DMS114 treated with DMSO at 0.1 percent for 48 hours (cell line): ENCODE results near the gene USP6.
"Not testable (repeated sequence)": the region's sequence is repeated elsewhere in the genome, so short reads cannot be mapped to it uniquely, and the experiment has no call there.

ENCODE experiments used
- DNase-seq: peaks from one replicate; lab custom pipeline; 2025; ENCODE audit not compliant: unreplicated experiment; lab: John Stamatoyannopoulos, UW

Gene USP6

DNA sequence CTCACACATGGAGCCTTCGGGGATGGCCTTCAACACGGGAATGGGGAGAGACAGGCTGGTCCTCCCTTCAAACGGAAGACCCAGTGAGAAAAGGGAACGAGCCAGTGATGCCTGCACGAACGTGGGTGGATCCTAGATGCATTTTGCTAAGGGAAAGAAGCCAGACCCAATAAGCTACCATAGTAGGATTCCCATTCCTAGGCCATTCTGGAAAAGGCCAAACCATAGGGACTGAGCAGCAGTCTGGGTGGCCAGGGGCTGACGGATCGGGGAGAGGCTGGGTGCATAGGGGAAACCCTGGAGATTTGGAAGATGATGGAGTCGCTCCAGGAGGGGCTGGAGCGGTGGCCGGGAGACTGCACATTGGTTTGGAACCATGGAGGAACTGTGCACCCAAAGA lies 18.7 kb downstream of the USP6 start:
- not testable (repeated sequence) for DNase-seq

- DNase-seq: not testable (repeated sequence)
Measured at GRCh38 chr17:5135131-5135712, 19.4 kb downstream of the USP6 start.

GRCh38 chr17:5135726-5136579 lies 20.1 kb downstream of the USP6 start:
- DNase-seq: no peak

GRCh38 chr17:5136580-5137412 lies 21.0 kb downstream of the USP6 start:
- DNase-seq: not testable (repeated sequence)

DNA sequence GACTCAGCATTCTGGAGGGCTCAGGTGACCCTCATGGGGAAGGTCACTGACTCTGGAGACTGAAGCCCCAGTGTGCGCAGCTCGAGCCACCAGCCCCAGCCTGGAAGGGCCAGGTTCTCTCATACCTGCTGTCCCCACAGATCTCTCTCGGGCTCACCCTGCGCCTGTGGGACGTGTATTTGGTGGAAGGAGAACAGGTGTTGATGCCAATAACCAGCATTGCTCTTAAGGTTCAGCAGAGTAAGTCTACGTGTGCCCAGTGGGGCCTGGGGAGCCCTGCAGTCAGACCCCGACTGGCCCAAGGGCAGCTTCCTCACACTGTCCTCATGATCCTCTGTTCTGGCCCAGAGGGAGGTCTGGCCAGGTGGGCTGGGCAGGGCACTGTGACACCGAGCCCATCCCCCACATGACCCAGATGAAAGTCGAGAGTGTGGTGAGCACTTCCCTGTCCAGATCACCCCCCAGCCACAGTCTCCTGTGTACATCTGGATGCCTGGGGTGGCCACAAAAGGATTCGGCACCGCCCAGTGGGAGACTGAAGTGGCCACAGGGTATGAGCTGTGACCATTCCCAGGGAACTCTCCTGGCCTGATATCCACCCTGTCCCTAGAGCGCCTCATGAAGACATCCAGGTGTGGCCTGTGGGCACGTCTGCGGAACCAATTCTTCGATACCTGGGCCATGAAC lies 21.8 kb downstream of the USP6 start:
- DNase-seq: not testable (repeated sequence)

GRCh38 chr17:5138198-5138544 lies 22.3 kb downstream of the USP6 start:
- DNase-seq: not testable (repeated sequence)

GRCh38 chr17:5138616-5139457 lies 23.0 kb downstream of the USP6 start:
- no peak for DNase-seq

DNA sequence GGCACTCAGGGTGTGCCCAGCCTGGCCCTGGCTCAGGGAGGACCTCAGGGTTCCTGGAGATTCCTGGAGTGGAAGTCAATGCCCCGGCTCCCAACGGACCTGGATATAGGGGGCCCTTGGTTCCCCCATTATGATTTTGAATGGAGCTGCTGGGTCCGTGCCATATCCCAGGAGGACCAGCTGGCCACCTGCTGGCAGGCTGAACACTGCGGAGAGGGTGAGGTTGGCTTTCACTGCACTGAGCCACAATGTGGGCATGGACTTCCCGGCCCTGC lies 23.6 kb downstream of the USP6 start:
- DNase-seq: no peak

- not testable (repeated sequence) for DNase-seq
Measured at GRCh38 chr17:5142877-5143276, 27.0 kb downstream of the USP6 start.

- not testable (repeated sequence) for DNase-seq
Measured at GRCh38 chr17:5146122-5146521, 30.3 kb downstream of the USP6 start.

DNA sequence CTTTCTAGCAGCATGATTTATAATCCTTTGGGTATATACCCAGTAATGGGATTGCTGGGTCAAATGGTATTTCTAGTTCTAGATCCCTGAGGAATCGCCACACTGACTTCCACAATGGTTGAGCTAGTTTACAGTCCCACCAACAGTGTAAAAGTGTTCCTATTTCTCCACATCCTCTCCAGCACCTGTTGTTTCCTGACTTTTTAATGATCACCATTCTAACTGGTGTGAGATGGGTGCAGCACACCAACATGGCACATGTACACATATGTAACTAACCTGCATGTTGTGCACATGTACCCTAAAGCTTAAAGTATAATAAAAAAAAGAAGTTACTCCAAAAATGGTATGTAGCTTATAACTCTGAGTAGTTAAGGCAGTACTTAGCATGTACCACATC lies 44.9 kb downstream of the USP6 start:
- DNase-seq: not testable (repeated sequence)

GRCh38 chr17:5161793-5162192 lies 46.0 kb downstream of the USP6 start:
- DNase-seq: not testable (repeated sequence)

- no peak for DNase-seq
Measured at GRCh38 chr17:5164436-5164835, 48.6 kb downstream of the USP6 start.

DNA sequence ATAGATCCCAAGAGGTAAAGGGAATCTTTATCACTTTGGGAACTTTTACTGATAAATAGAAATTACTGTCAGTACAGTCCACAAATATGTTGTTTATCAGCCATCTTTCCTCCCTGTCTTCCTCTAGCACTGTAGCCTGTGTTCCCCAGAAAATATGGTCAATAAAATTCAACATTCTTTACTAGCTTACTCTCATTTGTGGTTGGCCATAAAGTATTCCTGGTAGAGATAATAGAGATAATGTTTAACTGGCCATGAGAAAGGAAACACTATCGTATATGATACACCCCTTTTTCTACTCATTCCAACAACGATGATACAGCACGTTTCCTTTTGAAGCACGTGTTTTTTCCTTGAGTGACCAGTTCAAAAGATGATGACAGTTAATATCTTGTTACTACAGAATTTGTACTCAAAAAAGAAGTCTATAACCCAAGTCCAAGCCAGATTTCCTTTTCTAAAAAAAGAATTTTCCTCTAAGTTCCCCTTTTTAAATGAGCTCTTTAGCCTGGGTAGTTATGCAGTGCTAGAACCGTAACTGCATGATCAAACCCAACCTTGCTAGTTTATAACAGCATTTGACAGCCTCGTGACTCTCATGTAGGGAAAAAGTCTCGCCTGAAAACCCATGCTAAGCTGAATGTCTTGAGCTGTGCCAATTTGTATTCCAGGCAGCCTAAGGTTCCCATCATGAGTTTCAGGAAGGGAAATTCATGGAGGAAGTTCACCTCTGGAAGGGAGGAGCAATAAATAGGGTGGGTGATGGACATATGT lies 50.1 kb downstream of the USP6 start:
- DNase-seq: not testable (repeated sequence)

- not testable (repeated sequence) for DNase-seq
Measured at GRCh38 chr17:5175027-5175426, 59.2 kb downstream of the USP6 start.

DNA sequence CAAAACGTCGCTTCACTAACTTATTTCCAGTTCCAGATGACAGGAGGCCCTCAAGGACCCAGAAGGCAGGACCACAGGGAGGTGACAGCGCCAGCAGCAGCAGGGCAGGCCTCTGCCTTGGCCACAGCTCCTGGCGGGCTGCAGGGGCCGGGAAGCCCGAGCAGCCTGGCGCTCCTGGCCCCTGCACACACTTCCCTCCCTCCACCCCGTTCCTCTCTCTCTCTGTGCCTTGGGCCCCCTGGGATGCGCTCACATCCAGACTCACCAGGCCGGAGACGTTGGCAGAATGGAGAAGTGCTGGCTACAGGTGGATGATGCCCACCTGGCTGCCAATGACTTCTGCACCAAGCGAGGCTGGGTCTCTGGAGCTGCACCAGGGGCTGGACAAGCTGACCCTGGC lies 63.2 kb downstream of the USP6 start:
- no peak for DNase-seq

DNA sequence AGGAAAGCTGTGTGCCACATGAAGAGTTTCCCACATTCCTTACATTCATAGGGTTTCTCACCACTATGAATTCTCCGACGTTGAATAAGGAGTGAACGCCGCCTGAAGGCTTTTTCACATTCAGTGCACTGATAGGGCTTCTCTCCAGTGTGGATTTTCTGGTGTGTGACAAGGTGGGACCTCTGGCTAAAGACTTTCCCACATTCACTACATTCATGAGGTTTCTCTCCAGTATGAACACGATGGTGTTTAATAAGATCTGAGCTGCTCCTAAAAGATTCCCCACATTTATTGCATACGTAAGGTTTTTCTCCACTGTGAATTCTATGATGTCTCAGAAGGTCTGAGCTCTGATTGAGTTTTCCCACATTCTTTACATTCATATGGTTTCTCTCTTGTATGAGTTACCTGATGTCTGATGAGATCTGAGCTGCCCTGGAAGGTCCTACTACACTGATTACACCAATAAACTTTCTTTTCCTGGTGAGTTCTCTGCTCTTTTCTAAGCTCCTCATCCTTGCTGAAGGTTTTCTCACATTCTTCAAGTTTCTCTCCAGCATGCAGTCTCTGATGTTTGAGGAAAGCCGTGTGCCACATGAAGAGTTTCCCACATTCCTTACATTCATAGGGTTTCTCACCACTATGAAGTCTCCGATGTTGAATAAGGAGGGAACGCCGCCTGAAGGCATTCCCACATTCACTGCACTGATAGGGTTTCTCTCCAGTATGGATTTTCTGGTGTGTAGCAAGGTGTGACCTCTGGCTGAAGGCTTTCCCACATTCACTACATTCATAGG lies 65.9 kb downstream of the USP6 start:
- DNase-seq: no peak

GRCh38 chr17:5182597-5183409 lies 67.0 kb downstream of the USP6 start:
- DNase-seq: no peak
